Neural cell (in vitro differentiated cells): Measurements from ENCODE around the gene FAM53A. TPM values are rescaled to one million over a fixed set of nuclear protein-coding genes. Genes with fewer than 3 reads are reported as not detected.

Source experiments
- H2AFZ ChIP-seq: fragments of 200-600, 300-800 bp; sonication (generic), shearing (Covaris generic); 2 replicates; pipeline ENCODE4 v1.6.0; 2014; ENCODE audit warnings: low read depth, mild to moderate bottlenecking, antibody characterized with exemption, low read length, moderate library complexity
- H3F3A ChIP-seq: fragments of 200-600 bp; shearing (Covaris generic); 2 replicates; pipeline ENCODE4 v1.6.1; 2016; ENCODE audit warnings: mild to moderate bottlenecking, moderate library complexity, mixed read lengths, antibody characterized with exemption, low read length; ENCODE audit not compliant: insufficient read depth, poor library complexity, severe bottlenecking
- H3K27ac ChIP-seq: fragments of 200-600, 300-800 bp; sonication (generic), shearing (Covaris generic); 2 replicates; pipeline ENCODE4 v1.5.1; 2014; ENCODE audit warnings: mild to moderate bottlenecking, low read length, moderate library complexity
- H3K27me3 ChIP-seq: fragments of 300-800, 200-600 bp; sonication (generic), shearing (Covaris generic); 2 replicates; pipeline ENCODE4 v1.6.0; 2014; ENCODE audit warnings: mild to moderate bottlenecking, low read depth, low read length, moderate library complexity; ENCODE audit not compliant: insufficient read depth
- H3K36me3 ChIP-seq: fragments of 300-800, 200-600 bp; sonication (generic), shearing (Covaris generic); 2 replicates; pipeline ENCODE4 v1.5.1; 2014; ENCODE audit warnings: mild to moderate bottlenecking, antibody characterized with exemption, low read length, moderate library complexity; ENCODE audit not compliant: insufficient read depth
- H3K4me2 ChIP-seq: fragments of 300-800, 200-600 bp; sonication (generic), shearing (Covaris generic); 2 replicates; pipeline ENCODE4 v1.6.0; 2014; ENCODE audit warnings: mild to moderate bottlenecking, low read length
- H3K4me3 ChIP-seq: fragments of 300-800, 200-600 bp; sonication (generic), shearing (Covaris generic); 2 replicates; pipeline ENCODE4 v1.5.1; 2014; ENCODE audit warnings: mild to moderate bottlenecking, low read length, moderate library complexity
- H3K79me2 ChIP-seq: fragments of 200-600 bp; shearing (Covaris generic); replicated peaks from 2 replicates; pipeline ENCODE4 v1.6.0; 2014; ENCODE audit warnings: mild to moderate bottlenecking, low read length, moderate library complexity; ENCODE audit not compliant: insufficient read depth
- H3K9ac ChIP-seq: fragments of 300-800, 200-600 bp; sonication (generic), shearing (Covaris generic); 2 replicates; pipeline ENCODE4 v1.6.1; 2016; ENCODE audit warnings: mild to moderate bottlenecking, low read length, mixed read lengths
- H3K9me2 ChIP-seq: fragments of 200-600 bp; shearing (Covaris generic); 2 replicates; pipeline ENCODE4 v1.6.1; 2016; ENCODE audit warnings: mild to moderate bottlenecking, low read length, mixed read lengths; ENCODE audit not compliant: insufficient read depth
- H3K9me3 ChIP-seq: fragments of 200-600, 300-800 bp; sonication (generic), shearing (Covaris generic); 2 replicates; pipeline ENCODE4 v1.6.1; 2016; ENCODE audit warnings: mild to moderate bottlenecking, mixed run types, low read length, moderate library complexity, mixed read lengths
- H4K20me1 ChIP-seq: fragments of 200-600 bp; shearing (Covaris generic); 2 replicates; pipeline ENCODE4 v1.6.1; 2016; ENCODE audit warnings: mild to moderate bottlenecking, mixed run types; ENCODE audit not compliant: insufficient read depth
- CTCF ChIP-seq: fragments of 450-650 bp; IDR thresholded peaks from 2 replicates; pipeline ENCODE4 v1.5.1; 2014; ENCODE audit warnings: antibody characterized with exemption, mild to moderate bottlenecking, moderate library complexity; ENCODE audit not compliant: poor library complexity, severe bottlenecking
- EP300 ChIP-seq: fragments of 450-650 bp; conservative IDR thresholded peaks from 2 replicates; pipeline ENCODE4 v1.6.1; 2014; ENCODE audit warnings: antibody characterized with exemption, mild to moderate bottlenecking, moderate library complexity; ENCODE audit not compliant: poor library complexity, severe bottlenecking
- EZH2 ChIP-seq: fragments of 200-600, 300-800 bp; shearing (Covaris generic), sonication (generic); IDR thresholded peaks from 2 replicates; pipeline ENCODE4 v1.6.1; 2014; ENCODE audit warnings: antibody characterized with exemption, low read length, borderline replicate concordance, mild to moderate bottlenecking; ENCODE audit not compliant: insufficient read depth, poor library complexity, severe bottlenecking
- MXI1 ChIP-seq: fragments of 450-650 bp; conservative IDR thresholded peaks from 2 replicates; pipeline ENCODE4 v1.6.1; 2014; ENCODE audit warnings: antibody characterized with exemption, mild to moderate bottlenecking; ENCODE audit not compliant: poor library complexity, severe bottlenecking
- POLR2AphosphoS5 ChIP-seq: IDR thresholded peaks from 2 replicates; pipeline ENCODE4 v1.6.1; 2012
- RAD21 ChIP-seq: fragments of 450-650 bp; conservative IDR thresholded peaks from 2 replicates; pipeline ENCODE4 v1.6.1; 2014; ENCODE audit warnings: antibody characterized with exemption, mild to moderate bottlenecking, moderate library complexity
- REST ChIP-seq: IDR thresholded peaks from 2 replicates; pipeline ENCODE4 v1.6.1; 2012; ENCODE audit warnings: borderline replicate concordance
- SMC3 ChIP-seq: fragments of 450-650 bp; conservative IDR thresholded peaks from 2 replicates; pipeline ENCODE4 v1.6.1; 2014; ENCODE audit warnings: antibody characterized with exemption, mild to moderate bottlenecking, moderate library complexity; ENCODE audit not compliant: poor library complexity
- TAF1 ChIP-seq: IDR thresholded peaks from 2 replicates; pipeline ENCODE4 v1.6.1; 2012; ENCODE audit warnings: low read depth
- polyA plus RNA-seq: library from polyadenylated mRNA; depleted of rRNA; stranded (reverse); fragments of >200 nt; gene quantifications from 2 replicates; pipeline ENCODE4 v1.2.3, GENCODE V29; 2014

The FAM53A gene
- polyA plus RNA-seq, 1 donor from 2014 or later: not detected

- H3K36me3 ChIP-seq: no peaks in the 10 kb centered on the region
- H3F3A ChIP-seq: no peaks in the 10 kb centered on the region
- no peak overlapping the region for H2AFZ ChIP-seq
- H4K20me1 ChIP-seq: no peaks in the 10 kb centered on the region
- H3K27me3 ChIP-seq: peaks cover 9% of the 10 kb centered on the region
- H3K9ac ChIP-seq: no peak overlapping the region
- no peaks in the 10 kb centered on the region for H3K79me2 ChIP-seq
- H3K27ac ChIP-seq: no peak overlapping the region
- no peak overlapping the region for H3K4me2 ChIP-seq
- H3K4me3 ChIP-seq: no peak overlapping the region
- H3K9me2 ChIP-seq: no peaks in the 10 kb centered on the region
- TF ChIP-seq TAF1 (no peak), POLR2AphosphoS5 (no peak), SMC3 (no peak)
- no peaks in the 10 kb centered on the region for H3K9me3 ChIP-seq
Observed at GRCh38 chr4:1678244-1678643, 5.9 kb downstream of the FAM53A start.

- Histone ChIP-seq H3K4me3 (no peak overlapping the region), H3K4me2 (no peak overlapping the region), H3K9me3 (no peaks in the 10 kb centered on the region), H3K9me2 (no peaks in the 10 kb centered on the region), H3K27me3 (no peaks in the 10 kb centered on the region), H3K9ac (no peak overlapping the region), H3F3A (no peaks in the 10 kb centered on the region), H3K79me2 (no peaks in the 10 kb centered on the region), H3K36me3 (no peaks in the 10 kb centered on the region), H3K27ac (no peak overlapping the region), H4K20me1 (no peaks in the 10 kb centered on the region), H2AFZ (no peak overlapping the region)
- TF ChIP-seq TAF1: no peak
Observed at GRCh38 chr4:1676605-1677525, 7.2 kb downstream of the FAM53A start.

GRCh38 chr4:1675802-1676137 is 8.3 kb downstream of the FAM53A start:
- Histone ChIP-seq H3K4me3 (no peak overlapping the region), H2AFZ (no peak overlapping the region), H3K9ac (no peak overlapping the region), H3K27ac (no peak overlapping the region), H3K9me3 (no peaks in the 10 kb centered on the region), H3K36me3 (no peaks in the 10 kb centered on the region), H3F3A (no peaks in the 10 kb centered on the region), H3K4me2 (no peak overlapping the region), H4K20me1 (no peaks in the 10 kb centered on the region), H3K27me3 (no peaks in the 10 kb centered on the region), H3K79me2 (no peaks in the 10 kb centered on the region), H3K9me2 (no peaks in the 10 kb centered on the region)
- no peak for TF ChIP-seq POLR2AphosphoS5
- TF ChIP-seq TAF1: no peak
- no peak for TF ChIP-seq CTCF
- no peak for TF ChIP-seq MXI1
- no peak for TF ChIP-seq SMC3
- no peak for TF ChIP-seq RAD21
- no peak for TF ChIP-seq EP300
- TF ChIP-seq REST: no peak
- TF ChIP-seq EZH2: no peak
